WTC11 (cell line): ENCODE measurements around the gene EHF. TPM values are rescaled to one million over a fixed set of nuclear protein-coding genes. Genes with fewer than 3 reads are reported as not detected.

Experiments
- ATAC-seq: fragments of 200-7000 bp; cut with Tn5 transposase; 2 replicates; pipeline ENCODE4 v1.10.0; 2021; ENCODE audit warnings: mild to moderate bottlenecking, moderate library complexity
- CTCF ChIA-PET: fragments of 300-600 bp; sonication (Branson Sonifier 250); formaldehyde crosslinking; loops from one replicate; lab custom pipeline; 2021; ENCODE audit warnings: antibody characterized with exemption; lab: Charles Lee
- POLR2A ChIA-PET: fragments of 350-600 bp; sonication (Branson Sonifier 250); formaldehyde crosslinking; loops from one replicate; lab custom pipeline; 2021; ENCODE audit warnings: antibody characterized with exemption; lab: Charles Lee
- DNase-seq: peaks from one replicate; pipeline ENCODE4 v3.0.0; 2021; ENCODE audit warnings: low spot score
- H3K27ac Mint-ChIP-seq: 2 replicates; pipeline ENCODE4 v1.8.0; 2021; ENCODE audit warnings: mixed read lengths
- H3K27me3 Mint-ChIP-seq: 2 replicates; pipeline ENCODE4 v1.8.0; 2021; ENCODE audit warnings: low read depth, mild to moderate bottlenecking, moderate library complexity, mixed read lengths
- H3K36me3 Mint-ChIP-seq: 2 replicates; pipeline ENCODE4 v1.8.0; 2021; ENCODE audit warnings: mixed read lengths
- H3K4me1 Mint-ChIP-seq: 2 replicates; pipeline ENCODE4 v1.8.0; 2022; ENCODE audit warnings: mixed read lengths
- H3K4me3 Mint-ChIP-seq: 2 replicates; pipeline ENCODE4 v1.8.0; 2021; ENCODE audit warnings: mild to moderate bottlenecking, moderate library complexity, mixed read lengths
- H3K9me3 Mint-ChIP-seq: 2 replicates; pipeline ENCODE4 v1.8.0; 2021; ENCODE audit warnings: mixed read lengths
- CBFB ChIP-seq: sonication (generic); formaldehyde crosslinking; IDR thresholded peaks from 2 replicates; pipeline ENCODE4 v1.8.1; 2022; ENCODE audit warnings: mild to moderate bottlenecking, low read depth, missing genetic modification reagents
- ETV6 ChIP-seq: sonication (generic); formaldehyde crosslinking; IDR thresholded peaks from 2 replicates; pipeline ENCODE4 v1.8.1; 2022; ENCODE audit warnings: mild to moderate bottlenecking, missing genetic modification reagents
- KAT7 ChIP-seq: sonication (generic); formaldehyde crosslinking; IDR thresholded peaks from 2 replicates; pipeline ENCODE4 v1.8.1; 2023; ENCODE audit warnings: missing genetic modification reagents, mild to moderate bottlenecking, borderline replicate concordance
- NR2C2 ChIP-seq: sonication (generic); formaldehyde crosslinking; IDR thresholded peaks from 2 replicates; pipeline ENCODE4 v1.8.0; 2022; ENCODE audit warnings: mild to moderate bottlenecking, missing genetic modification reagents
- RELA ChIP-seq: sonication (generic); formaldehyde crosslinking; IDR thresholded peaks from 2 replicates; pipeline ENCODE4 v1.8.1; 2022; ENCODE audit warnings: missing genetic modification reagents, mild to moderate bottlenecking, borderline replicate concordance
- RORB ChIP-seq: fragments of 250-450 bp; sonication (Bioruptor Pico); IDR thresholded peaks from 2 replicates; pipeline ENCODE4 v1.9.0; 2021; ENCODE audit warnings: mild to moderate bottlenecking
- SOX15 ChIP-seq: fragments of 250-450 bp; sonication (Bioruptor Pico); IDR thresholded peaks from 2 replicates; pipeline ENCODE4 v1.9.0; 2021; ENCODE audit warnings: mild to moderate bottlenecking
- TCF7 ChIP-seq: sonication (generic); formaldehyde crosslinking; IDR thresholded peaks from 2 replicates; pipeline ENCODE4 v1.8.0; 2022; ENCODE audit warnings: mild to moderate bottlenecking, low read depth, missing genetic modification reagents, moderate library complexity
- ZBTB21 ChIP-seq: sonication (generic); formaldehyde crosslinking; IDR thresholded peaks from 2 replicates; pipeline ENCODE4 v1.8.1; 2023; ENCODE audit warnings: mild to moderate bottlenecking, missing genetic modification reagents, borderline replicate concordance
- ZNF219 ChIP-seq: sonication (generic); formaldehyde crosslinking; IDR thresholded peaks from 2 replicates; pipeline ENCODE4 v1.8.0; 2023; ENCODE audit warnings: missing genetic modification reagents, mild to moderate bottlenecking, borderline replicate concordance
- ZNF263 ChIP-seq: sonication (generic); formaldehyde crosslinking; IDR thresholded peaks from 2 replicates; pipeline ENCODE4 v1.8.1; 2022; ENCODE audit warnings: low read depth, mild to moderate bottlenecking, moderate library complexity, missing genetic modification reagents
- ZNF416 ChIP-seq: fragments of 250-450 bp; sonication (Bioruptor Pico); IDR thresholded peaks from 2 replicates; pipeline ENCODE4 v1.9.0; 2021; ENCODE audit warnings: mild to moderate bottlenecking, inconsistent platforms
- total RNA-seq: library from RNA; stranded (reverse); gene quantifications from 3 replicates; pipeline ENCODE4 v1.2.3, GENCODE V29; 2021
- TF ChIP-seq, protein P1 (sequence below): sonication (generic); formaldehyde crosslinking; IDR thresholded peaks from 2 replicates; pipeline ENCODE4 v1.8.1; 2022; ENCODE audit warnings: missing genetic modification reagents, borderline replicate concordance
- TF ChIP-seq, protein P2 (sequence below): sonication (generic); formaldehyde crosslinking; IDR thresholded peaks from 2 replicates; pipeline ENCODE4 v1.8.0; 2022; ENCODE audit warnings: mild to moderate bottlenecking, missing genetic modification reagents
- TF ChIP-seq, protein P3 (sequence below): sonication (generic); formaldehyde crosslinking; IDR thresholded peaks from 2 replicates; pipeline ENCODE4 v1.8.0; 2023; ENCODE audit warnings: missing genetic modification reagents
- TF ChIP-seq, protein P4 (sequence below): fragments of 250-450 bp; sonication (Bioruptor Pico); IDR thresholded peaks from 2 replicates; pipeline ENCODE4 v1.8.0; 2021; ENCODE audit warnings: mild to moderate bottlenecking
- TF ChIP-seq, protein P5 (sequence below): fragments of 200-600 bp; IDR thresholded peaks from 2 replicates; pipeline ENCODE4 v1.8.0; 2022; ENCODE audit warnings: antibody characterized with exemption
- TF ChIP-seq, protein P6 (sequence below): sonication (generic); formaldehyde crosslinking; IDR thresholded peaks from 2 replicates; pipeline ENCODE4 v1.8.1; 2022; ENCODE audit warnings: mild to moderate bottlenecking, missing genetic modification reagents, moderate library complexity, borderline replicate concordance
- TF ChIP-seq, protein P7 (sequence below): sonication (generic); formaldehyde crosslinking; IDR thresholded peaks from 2 replicates; pipeline ENCODE4 v1.8.1; 2023; ENCODE audit warnings: mild to moderate bottlenecking, missing genetic modification reagents
- TF ChIP-seq, protein P8 (sequence below): fragments of 250-450 bp; sonication (Bioruptor Pico); IDR thresholded peaks from 2 replicates; pipeline ENCODE4 v1.9.0; 2021; ENCODE audit warnings: mild to moderate bottlenecking
- TF ChIP-seq, protein P9 (sequence below): sonication (generic); formaldehyde crosslinking; IDR thresholded peaks from 2 replicates; pipeline ENCODE4 v1.8.1; 2023; ENCODE audit warnings: mild to moderate bottlenecking, moderate library complexity, missing genetic modification reagents
- TF ChIP-seq, protein P10 (sequence below): sonication (generic); formaldehyde crosslinking; IDR thresholded peaks from 2 replicates; pipeline ENCODE4 v1.8.1; 2023; ENCODE audit warnings: mild to moderate bottlenecking, missing genetic modification reagents, moderate library complexity

Gene EHF
- total RNA-seq, 1 experiment from 2014 or later, result 0.46 TPM

DNA sequence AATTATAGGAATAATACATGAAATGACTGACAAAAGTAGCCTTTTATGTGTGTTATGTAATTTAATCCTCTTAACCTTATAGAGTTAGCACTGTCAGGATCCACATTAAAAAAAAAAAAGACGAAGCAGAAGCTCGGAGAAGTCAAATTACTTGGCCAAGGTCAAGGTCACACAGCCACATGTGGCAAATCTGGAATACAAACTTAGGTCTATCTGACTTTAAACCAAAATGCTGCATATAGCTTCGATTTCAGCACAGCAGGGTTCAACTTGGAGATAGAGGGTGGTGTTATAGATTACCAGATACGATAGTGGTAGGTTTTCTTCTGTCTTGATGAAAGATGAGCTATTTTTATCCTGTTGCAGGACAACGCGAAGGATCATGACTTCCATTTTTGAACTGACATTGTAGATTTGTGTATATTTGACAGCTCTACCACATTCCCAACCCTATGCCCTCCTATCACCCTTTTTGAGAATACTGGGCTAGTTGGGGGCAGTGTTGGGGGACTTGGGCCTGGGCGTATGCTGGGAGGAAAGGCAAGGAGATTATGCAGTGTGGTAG lies 11.6 kb upstream of the EHF start (continued):
- TF ChIP-seq, protein P1, sequence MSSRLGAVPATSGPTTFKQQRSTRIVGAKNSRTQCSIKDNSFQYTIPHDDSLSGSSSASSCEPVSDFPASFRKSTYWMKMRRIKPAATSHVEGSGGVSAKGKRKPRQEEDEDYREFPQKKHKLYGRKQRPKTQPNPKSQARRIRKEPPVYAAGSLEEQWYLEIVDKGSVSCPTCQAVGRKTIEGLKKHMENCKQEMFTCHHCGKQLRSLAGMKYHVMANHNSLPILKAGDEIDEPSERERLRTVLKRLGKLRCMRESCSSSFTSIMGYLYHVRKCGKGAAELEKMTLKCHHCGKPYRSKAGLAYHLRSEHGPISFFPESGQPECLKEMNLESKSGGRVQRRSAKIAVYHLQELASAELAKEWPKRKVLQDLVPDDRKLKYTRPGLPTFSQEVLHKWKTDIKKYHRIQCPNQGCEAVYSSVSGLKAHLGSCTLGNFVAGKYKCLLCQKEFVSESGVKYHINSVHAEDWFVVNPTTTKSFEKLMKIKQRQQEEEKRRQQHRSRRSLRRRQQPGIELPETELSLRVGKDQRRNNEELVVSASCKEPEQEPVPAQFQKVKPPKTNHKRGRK (CRISPR knock-in tag), result no peak
- TF ChIP-seq KAT7 (CRISPR knock-in tag) (no peak), ZNF263 (CRISPR knock-in tag) (no peak), ZNF219 (no peak), ZBTB21 (CRISPR knock-in tag) (no peak), ETV6 (no peak), CBFB (no peak), RELA (CRISPR knock-in tag) (no peak), NR2C2 (CRISPR knock-in tag) (no peak)
- TF ChIP-seq, protein P2, sequence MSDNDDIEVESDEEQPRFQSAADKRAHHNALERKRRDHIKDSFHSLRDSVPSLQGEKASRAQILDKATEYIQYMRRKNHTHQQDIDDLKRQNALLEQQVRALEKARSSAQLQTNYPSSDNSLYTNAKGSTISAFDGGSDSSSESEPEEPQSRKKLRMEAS, result no peak
- TF ChIP-seq, protein P3, sequence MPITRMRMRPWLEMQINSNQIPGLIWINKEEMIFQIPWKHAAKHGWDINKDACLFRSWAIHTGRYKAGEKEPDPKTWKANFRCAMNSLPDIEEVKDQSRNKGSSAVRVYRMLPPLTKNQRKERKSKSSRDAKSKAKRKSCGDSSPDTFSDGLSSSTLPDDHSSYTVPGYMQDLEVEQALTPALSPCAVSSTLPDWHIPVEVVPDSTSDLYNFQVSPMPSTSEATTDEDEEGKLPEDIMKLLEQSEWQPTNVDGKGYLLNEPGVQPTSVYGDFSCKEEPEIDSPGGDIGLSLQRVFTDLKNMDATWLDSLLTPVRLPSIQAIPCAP (CRISPR knock-in tag), result no peak
- TF ChIP-seq, protein P4, sequence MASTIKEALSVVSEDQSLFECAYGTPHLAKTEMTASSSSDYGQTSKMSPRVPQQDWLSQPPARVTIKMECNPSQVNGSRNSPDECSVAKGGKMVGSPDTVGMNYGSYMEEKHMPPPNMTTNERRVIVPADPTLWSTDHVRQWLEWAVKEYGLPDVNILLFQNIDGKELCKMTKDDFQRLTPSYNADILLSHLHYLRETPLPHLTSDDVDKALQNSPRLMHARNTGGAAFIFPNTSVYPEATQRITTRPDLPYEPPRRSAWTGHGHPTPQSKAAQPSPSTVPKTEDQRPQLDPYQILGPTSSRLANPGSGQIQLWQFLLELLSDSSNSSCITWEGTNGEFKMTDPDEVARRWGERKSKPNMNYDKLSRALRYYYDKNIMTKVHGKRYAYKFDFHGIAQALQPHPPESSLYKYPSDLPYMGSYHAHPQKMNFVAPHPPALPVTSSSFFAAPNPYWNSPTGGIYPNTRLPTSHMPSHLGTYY (CRISPR knock-in tag), result no peak

DNA sequence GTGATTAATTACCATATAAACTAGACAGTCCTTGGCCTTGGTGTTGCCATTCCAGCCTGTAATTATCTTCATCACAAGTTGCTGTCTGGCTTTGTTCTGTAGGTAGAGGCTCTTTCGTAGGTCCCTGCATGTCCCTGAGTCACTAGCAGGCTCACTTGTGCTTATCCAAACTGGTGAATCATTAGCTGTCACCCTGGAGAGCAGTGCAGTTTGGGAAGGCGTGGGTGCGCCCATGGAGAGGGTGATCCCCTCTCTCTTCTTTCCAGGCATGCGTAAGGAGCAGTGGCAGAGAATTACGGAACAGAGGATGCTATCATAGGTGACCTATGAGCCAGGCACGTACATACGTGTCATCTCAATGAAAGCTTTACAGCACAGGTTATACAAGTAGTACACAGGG lies 11.0 kb upstream of the EHF start:
- no peaks in the 10 kb centered on the region; the same call in 1 of the 2 replicates for H3K27me3 Mint-ChIP-seq
- CTCF ChIA-PET, result no interaction called here
- DNase-seq (no peak), ATAC-seq (no peak)
- H3K4me3 Mint-ChIP-seq, result no peak overlapping the region
- no peaks in the 10 kb centered on the region for H3K36me3 Mint-ChIP-seq
- H3K27ac Mint-ChIP-seq, result no peak overlapping the region
- no peaks in the 10 kb centered on the region for H3K9me3 Mint-ChIP-seq
- H3K4me1 Mint-ChIP-seq, result peaks cover 10% of the 10 kb centered on the region
- POLR2A ChIA-PET, result no interaction called here
- no peak for TF ChIP-seq ZNF416 (CRISPR knock-in tag)
- TF ChIP-seq, protein P5, sequence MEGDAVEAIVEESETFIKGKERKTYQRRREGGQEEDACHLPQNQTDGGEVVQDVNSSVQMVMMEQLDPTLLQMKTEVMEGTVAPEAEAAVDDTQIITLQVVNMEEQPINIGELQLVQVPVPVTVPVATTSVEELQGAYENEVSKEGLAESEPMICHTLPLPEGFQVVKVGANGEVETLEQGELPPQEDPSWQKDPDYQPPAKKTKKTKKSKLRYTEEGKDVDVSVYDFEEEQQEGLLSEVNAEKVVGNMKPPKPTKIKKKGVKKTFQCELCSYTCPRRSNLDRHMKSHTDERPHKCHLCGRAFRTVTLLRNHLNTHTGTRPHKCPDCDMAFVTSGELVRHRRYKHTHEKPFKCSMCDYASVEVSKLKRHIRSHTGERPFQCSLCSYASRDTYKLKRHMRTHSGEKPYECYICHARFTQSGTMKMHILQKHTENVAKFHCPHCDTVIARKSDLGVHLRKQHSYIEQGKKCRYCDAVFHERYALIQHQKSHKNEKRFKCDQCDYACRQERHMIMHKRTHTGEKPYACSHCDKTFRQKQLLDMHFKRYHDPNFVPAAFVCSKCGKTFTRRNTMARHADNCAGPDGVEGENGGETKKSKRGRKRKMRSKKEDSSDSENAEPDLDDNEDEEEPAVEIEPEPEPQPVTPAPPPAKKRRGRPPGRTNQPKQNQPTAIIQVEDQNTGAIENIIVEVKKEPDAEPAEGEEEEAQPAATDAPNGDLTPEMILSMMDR, result no peak
- no peak for TF ChIP-seq TCF7 (CRISPR knock-in tag)
- TF ChIP-seq, protein P6, sequence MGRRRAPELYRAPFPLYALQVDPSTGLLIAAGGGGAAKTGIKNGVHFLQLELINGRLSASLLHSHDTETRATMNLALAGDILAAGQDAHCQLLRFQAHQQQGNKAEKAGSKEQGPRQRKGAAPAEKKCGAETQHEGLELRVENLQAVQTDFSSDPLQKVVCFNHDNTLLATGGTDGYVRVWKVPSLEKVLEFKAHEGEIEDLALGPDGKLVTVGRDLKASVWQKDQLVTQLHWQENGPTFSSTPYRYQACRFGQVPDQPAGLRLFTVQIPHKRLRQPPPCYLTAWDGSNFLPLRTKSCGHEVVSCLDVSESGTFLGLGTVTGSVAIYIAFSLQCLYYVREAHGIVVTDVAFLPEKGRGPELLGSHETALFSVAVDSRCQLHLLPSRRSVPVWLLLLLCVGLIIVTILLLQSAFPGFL (CRISPR knock-in tag), result no peak
- TF ChIP-seq, protein P7, sequence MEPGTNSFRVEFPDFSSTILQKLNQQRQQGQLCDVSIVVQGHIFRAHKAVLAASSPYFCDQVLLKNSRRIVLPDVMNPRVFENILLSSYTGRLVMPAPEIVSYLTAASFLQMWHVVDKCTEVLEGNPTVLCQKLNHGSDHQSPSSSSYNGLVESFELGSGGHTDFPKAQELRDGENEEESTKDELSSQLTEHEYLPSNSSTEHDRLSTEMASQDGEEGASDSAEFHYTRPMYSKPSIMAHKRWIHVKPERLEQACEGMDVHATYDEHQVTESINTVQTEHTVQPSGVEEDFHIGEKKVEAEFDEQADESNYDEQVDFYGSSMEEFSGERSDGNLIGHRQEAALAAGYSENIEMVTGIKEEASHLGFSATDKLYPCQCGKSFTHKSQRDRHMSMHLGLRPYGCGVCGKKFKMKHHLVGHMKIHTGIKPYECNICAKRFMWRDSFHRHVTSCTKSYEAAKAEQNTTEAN (CRISPR knock-in tag), result no peak
- TF ChIP-seq CBFB, result no peak
- TF ChIP-seq RORB (CRISPR knock-in tag), result no peak
- TF ChIP-seq, protein P8, sequence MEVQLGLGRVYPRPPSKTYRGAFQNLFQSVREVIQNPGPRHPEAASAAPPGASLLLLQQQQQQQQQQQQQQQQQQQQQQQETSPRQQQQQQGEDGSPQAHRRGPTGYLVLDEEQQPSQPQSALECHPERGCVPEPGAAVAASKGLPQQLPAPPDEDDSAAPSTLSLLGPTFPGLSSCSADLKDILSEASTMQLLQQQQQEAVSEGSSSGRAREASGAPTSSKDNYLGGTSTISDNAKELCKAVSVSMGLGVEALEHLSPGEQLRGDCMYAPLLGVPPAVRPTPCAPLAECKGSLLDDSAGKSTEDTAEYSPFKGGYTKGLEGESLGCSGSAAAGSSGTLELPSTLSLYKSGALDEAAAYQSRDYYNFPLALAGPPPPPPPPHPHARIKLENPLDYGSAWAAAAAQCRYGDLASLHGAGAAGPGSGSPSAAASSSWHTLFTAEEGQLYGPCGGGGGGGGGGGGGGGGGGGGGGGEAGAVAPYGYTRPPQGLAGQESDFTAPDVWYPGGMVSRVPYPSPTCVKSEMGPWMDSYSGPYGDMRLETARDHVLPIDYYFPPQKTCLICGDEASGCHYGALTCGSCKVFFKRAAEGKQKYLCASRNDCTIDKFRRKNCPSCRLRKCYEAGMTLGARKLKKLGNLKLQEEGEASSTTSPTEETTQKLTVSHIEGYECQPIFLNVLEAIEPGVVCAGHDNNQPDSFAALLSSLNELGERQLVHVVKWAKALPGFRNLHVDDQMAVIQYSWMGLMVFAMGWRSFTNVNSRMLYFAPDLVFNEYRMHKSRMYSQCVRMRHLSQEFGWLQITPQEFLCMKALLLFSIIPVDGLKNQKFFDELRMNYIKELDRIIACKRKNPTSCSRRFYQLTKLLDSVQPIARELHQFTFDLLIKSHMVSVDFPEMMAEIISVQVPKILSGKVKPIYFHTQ, result no peak
- TF ChIP-seq, protein P9, sequence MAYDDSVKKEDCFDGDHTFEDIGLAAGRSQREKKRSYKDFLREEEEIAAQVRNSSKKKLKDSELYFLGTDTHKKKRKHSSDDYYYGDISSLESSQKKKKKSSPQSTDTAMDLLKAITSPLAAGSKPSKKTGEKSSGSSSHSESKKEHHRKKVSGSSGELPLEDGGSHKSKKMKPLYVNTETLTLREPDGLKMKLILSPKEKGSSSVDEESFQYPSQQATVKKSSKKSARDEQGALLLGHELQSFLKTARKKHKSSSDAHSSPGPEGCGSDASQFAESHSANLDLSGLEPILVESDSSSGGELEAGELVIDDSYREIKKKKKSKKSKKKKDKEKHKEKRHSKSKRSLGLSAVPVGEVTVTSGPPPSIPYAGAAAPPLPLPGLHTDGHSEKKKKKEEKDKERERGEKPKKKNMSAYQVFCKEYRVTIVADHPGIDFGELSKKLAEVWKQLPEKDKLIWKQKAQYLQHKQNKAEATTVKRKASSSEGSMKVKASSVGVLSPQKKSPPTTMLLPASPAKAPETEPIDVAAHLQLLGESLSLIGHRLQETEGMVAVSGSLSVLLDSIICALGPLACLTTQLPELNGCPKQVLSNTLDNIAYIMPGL, result no peak
- TF ChIP-seq, protein P10, sequence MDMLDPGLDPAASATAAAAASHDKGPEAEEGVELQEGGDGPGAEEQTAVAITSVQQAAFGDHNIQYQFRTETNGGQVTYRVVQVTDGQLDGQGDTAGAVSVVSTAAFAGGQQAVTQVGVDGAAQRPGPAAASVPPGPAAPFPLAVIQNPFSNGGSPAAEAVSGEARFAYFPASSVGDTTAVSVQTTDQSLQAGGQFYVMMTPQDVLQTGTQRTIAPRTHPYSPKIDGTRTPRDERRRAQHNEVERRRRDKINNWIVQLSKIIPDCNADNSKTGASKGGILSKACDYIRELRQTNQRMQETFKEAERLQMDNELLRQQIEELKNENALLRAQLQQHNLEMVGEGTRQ, result no peak
- no peak for TF ChIP-seq ZBTB21 (CRISPR knock-in tag)
- no peak for TF ChIP-seq ZNF219
- no peak for TF ChIP-seq SOX15 (CRISPR knock-in tag)
